HG03135 (cell line): Measurements from ENCODE around the gene PROSER3.
"Not testable (repeated sequence)": the region's sequence is repeated elsewhere in the genome, so short reads cannot be mapped to it uniquely, and the experiment has no call there.

Source experiments
- ATAC-seq: cut with Tn5 transposase; IDR thresholded peaks from one replicate; pipeline ENCODE4 v1.9.1; 2021; ENCODE audit warnings: mild to moderate bottlenecking, moderate library complexity; ENCODE audit not compliant: unreplicated experiment

PROSER3 gene

DNA sequence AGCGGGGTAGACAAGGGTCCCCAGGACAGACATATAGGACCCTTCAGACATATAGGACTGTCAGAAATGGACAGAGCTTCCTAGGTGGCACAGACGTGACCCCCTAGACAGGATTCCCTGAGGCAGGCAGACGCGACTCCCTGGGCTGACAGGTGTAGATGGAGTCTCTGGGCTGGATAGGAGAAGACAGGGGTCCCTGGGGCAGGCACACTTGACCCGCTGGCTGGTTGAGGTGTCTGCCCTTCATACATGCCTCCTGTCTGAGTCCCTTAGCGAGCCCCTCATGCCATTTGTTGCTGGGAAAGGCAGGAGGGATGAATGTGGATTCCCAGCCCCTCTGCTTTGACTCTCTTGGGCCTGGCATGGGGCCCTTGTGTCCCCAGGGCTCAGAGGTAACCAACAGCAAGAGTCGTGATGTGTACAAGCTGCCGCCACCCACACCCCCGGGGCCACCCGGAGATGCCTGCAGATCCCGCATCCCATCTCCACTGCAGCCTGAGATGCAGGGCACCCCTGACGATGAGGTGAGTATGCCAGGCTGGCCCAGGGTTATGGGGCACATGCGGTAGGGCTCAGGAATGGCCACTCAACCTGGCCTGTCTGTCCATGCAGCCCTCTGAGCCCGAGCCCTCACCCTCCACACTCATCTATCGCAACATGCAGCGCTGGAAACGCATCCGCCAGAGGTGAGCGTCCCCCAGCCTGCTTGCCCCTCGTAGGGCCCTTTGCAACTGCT is 4.2 kb upstream of the PROSER3 start:
- no peak for ATAC-seq

DNA sequence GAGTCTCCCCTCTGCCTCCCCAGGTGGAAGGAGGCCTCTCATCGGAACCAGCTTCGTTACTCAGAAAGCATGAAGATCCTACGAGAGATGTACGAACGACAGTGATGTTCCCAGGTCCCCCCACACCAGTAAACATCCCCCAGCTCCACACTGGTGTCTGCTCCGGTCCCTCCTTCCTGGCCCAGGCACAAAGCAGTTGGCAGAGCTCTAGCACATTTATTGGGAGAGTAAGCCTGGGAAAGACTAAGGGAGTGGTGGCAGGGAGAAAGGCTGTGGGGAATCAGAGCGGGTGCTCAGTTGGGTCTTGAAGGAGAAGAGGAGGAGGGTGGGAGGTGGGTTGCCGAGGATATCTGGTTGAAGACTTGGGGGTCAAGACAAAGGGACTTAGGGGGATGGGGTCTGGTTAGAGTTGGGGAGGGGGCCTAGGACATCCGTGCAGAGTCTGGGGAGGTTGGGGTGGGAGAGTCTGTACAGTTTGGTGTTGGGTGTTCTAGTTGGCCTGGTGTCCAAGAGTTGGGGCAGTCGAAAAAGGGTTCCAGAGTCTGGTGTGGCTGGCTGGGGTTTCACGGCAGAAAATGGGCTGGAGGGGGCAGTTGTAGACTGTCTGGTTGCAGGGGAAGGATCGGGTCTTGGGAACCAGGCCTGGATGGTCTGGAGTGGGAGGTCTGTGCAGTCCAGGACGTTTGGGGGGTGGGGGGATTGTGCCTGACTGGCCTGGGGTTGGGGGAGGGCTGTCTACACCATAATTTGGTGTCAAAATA is 3.4 kb upstream of the PROSER3 start:
- ATAC-seq: no peak

DNA sequence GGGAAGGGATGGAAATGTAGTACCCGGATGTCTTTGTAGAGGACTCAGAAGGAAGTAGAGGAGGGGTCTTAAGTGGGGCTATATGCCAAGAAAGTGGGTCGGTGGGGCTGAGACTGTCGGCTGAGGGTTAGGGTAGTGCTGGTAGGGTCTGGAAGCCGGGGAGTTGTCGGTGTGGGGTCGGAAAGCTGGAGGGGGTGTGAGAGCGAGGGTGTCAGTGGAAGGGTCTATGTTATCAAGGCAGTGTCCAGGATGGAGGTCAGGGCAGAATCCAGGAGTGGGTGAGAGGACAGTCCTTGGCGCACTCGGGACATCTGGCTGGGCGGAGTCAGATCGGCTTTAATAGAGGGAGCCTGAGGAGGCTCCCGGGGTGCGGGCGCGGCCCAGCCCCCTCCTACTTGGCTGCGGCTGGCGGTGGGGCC is 2.8 kb upstream of the PROSER3 start:
- ATAC-seq: no peak

DNA sequence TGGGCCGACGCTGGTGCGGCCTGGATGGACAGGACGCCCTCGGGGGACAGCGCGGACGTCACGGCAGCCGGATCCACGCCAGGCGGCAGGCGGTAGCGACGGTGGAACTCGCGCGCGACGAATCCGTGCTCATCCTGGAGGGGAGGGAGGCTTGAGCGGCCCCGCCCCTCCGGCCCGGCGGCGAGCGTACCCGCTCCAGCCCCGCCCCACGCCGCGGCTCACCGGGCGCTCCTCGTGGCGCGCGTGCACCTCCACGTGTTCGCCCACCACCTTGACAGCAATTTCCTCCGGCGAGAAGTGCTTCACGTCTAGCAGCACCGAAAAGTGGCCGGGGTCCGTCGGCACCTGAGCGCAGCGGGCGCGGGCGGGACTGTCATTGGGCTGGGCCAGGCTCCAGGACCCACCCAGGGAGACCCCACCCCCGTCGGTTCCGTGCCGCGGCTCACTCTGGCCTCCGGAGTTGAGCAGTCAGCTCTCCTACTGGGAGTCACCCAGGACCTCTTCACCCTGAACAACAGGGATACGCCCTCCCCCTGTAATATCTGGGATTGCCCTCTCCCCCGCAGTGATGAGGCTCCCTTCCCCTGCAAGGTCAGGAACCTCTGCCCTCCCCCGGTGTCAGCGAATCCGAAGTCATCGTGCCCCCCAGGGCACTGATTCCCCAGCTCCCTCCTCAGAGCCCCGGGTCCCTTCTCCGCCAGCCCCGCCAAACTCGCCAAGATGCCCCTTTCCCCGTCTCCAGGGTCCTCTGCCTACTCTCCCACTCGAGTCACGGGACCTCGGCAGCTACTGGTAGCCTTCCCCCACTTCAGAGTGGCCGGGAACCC is 2.2 kb upstream of the PROSER3 start:
- no peak for ATAC-seq

DNA sequence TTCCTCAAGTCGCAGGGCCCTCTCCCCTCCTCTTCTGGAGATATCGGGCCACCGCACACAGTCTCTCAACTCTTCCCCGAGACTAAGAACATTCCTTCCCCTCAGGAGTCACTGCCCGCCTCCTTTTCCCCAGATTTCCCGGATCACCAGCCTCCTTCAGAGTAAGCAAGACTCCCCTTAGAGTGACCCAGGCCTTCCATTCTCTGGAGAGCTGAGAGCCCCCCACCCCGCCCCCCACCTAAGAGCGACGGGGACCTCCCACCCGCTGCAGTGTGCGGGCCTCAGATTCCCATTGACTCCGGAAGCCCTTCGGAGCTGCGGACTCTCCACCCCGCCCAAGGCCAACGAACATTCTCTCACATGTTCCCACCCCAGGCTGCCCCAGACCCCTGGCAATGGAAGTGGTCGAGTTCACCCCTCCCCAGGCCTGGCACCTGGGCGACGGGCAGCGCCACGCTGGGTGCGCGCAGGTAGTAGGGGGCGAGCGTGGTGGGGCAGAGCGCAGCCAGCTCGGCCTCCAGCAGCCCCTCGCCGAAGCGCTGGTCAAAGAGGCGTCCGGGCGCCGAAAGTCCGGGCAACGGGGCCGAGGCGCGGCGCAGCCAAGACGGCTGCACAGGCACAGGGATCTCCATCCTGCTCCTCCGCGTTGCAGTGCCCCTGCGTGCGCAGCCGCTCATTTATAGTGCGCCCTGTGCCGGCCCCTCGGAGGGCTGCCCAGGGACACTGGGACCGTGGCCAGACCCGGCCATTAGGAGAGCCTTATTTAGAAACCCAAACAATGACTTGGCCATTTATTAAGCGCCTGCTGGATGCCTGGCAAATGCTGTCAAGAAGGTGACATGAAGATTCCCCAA is 1.4 kb upstream of the PROSER3 start, which contains the start of gene HSPB6:
Gene HSPB6 (minus strand): TSS at position 653 of the 854 bp plus-strand sequence. CDS start 21 bp downstream, at position 632.
- ATAC-seq: no peak

DNA sequence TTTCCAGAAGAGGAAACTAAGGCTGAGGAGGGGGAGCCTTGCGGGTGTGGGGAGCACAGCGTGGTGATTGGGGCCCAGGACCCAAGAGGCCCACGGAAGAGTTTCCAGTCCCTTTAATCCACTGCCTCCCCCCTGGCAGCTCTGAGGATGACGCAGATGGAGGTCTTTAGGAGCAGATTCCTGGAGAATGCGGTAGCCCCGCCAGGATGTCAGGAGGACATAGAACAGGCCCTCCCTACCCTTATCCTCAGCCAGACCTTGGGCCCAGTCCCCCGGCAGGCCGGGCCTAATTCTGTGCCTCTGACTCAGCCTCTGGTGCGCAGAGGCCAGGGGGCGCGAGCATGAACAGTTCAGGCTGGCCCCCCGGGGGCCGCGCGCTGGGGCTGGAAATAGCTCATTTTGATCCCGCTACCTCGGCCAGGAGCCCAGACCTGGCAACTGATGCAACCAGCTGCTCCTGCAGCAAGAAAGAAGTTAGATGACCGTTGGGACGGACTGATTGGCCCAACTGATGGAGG is 686 bp upstream of the PROSER3 start:
- no peak for ATAC-seq

DNA sequence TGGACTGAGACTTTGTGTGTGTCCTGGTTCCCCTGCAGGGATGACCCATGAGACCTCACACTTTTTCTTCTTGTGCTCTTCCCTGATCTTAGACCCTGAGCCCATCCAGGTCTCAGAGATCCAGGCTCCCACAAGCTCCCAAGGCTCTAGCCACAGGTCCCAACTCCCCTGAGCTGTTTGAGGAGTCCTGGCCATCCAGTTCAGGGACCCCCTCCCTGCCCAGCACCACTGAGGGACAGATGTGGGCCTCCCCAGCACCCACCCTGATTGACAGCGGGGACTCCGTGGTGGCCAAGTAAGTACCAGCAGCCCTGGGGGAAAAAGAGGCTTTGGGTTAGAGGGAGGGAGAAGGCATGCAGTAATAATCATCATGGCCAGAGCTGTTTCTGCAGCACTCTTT is 1.7 kb downstream of the PROSER3 start:
- ATAC-seq: no peak

DNA sequence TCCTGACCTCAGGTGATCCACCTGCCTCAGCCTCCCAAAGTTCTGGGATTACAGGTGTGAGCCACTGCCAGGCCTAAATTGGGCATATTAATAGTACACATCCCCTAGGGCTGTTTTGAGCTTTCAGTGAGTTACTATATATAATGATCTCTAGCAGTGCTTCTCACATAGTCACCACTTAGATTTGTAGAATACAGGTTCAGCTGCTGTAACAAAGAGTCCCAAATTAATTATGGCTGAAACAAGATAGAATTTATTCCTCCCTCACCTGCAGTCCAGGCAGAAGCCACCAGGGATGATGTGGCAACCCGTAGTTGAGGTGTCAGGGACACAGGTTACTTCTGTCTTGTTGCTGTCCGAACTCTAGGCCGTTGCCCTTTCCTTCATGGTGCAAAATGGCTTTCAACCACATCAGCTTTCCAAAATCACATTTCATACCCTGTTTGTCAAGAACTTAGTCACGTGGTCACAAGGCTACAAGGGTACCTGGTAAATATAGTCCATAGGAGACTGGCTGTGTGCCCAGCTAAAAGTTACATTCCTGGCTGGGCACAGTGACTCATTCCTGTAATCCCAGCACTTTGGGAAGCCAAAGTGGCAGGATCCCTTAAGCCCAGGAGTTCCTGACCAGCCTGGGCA is 2.9 kb downstream of the PROSER3 start:
- ATAC-seq: no peak

DNA sequence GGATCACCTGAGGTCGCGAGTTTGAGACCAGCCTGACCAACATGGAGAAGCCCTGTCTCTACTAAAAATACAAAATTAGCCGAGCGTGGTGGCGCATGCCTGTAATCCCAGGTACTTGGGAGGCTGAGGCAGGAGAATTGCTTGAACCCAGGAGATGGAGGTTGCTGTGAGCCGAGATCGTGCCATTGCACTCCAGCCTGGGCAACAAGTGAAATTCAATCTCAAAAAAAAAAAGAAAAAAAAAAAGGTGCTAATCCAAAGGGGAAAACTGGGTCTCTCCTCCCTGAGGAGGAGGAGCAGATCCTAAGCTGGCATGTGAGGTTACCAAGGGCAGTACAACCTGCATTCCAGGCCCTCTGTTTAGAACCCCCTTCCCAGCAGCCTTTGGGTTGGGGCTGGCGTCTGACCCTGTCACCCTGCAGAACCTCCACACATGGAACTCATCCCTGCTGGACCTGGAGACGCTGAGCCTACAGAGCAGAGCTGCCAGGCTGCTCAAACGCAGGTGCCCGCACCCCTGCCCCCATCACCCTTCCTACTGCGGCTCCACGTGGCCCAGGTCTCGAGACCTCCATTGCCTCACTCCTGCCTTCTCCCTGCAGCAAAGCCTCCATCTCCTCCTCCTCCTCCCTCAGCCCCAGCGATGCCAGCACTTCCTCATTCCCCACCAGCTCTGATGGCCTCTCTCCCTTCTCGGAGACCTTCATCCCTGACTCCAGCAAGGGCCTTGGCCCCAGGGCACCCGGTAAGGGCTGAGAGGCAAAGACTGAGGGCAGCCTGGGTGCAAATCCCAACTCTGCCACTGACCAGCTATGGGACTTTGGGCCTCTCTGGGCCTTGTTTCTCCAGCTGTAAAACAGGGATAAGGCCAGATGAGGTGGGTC is 6.7 kb downstream of the PROSER3 start:
- no peak for ATAC-seq

DNA sequence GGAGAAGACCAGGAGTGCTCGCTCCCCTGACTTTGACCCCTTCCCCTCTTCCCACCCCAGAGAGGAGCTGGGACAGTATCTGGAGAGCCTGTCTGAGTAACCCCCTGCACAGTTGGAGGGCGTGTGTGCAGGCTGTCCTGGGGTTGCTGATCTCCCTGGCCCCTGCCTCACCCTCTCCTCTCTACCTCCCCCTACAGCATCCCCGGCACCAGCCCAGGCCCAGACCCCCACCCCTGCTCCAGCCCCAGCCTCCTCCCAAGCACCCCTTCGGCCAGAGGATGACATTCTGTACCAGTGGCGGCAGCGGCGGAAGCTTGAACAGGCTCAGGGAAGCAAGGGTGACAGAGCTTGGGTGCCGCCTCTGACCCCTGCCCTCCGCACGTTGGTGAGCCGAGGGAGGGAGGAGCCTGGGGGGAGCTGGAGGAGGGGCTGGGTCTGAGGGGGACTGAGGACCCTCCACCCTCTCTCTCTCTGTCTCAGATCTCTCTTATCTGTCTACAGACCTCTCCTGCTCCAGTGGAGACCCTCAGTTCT is 8.7 kb downstream of the PROSER3 start:
- no peak for ATAC-seq

DNA sequence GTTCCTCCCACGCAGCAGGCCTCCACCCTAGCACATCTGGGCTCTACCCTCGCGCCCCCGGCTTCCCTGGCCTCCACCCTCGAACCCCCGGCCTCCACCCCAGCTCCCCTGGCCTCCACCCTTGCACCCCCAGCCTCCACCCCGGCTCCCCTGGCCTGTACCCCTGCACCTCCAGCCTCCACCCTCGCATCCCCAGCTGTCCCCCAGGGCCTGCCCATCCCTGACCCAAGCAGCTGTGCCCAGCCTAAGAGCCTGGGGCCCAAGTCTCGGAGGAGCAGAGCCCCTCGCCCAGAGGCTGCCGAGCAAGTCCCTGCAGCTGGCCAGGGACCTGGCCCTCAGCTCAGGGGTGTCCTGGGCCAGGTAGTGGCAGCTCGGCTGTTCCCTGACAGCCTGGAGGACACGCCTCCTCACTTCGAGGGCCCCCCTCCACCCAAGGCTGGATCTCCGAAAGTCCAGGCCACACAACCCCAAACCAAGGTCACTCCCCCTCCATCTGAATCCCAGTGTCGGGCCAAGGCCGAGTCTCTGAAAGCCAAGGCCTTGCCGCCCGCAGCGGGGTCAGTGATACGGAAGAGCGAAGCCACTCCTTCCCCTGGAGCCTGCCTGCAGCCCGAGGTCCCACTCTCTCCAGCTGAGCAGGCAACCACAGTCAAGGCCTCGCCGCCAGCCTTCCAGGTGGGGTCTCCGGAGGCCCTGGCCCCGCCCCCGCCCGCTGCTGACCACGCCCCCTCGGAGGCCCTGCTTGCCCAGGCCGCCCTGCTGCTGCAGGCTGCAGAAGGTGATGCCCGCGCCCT is 9.5 kb downstream of the PROSER3 start:
- no peak for ATAC-seq

DNA sequence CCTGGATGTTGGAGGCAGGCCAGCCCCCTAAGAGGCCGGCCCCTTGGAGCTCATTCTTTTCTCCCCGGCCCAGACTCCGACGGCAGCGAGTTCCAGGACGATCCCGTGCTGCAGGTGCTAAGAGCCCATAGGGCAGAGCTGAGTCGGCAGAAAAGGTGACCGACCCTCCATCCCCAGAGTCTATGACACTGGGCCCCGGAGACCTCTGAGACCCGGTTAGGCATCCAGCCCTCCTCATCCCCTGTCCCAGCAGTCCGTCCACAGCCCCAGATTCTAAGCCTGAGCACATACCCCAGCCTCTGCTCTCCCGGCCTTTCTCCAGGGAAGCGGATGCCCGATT is 10.1 kb downstream of the PROSER3 start:
- ATAC-seq: no peak

DNA sequence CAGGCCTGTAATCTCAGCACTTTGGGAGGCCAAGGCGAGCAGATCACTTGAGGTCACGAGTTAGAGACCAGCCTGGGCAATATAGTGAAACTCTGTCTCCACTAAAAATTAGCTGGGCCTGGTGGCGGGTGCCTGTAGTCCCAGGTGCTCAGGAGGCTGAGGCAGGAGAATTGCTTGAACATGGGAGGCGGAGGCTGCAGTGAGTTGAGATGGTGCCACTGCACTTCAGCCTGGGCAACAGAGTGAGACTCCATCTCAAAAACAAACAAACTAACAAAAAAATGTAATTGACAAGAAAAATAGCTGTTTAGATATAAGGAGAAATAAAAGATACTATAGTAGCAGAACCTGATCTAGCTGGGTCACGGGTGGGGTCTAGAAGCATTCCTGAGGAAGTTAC is 14.4 kb downstream of the PROSER3 start:
- not testable (repeated sequence) for ATAC-seq

DNA sequence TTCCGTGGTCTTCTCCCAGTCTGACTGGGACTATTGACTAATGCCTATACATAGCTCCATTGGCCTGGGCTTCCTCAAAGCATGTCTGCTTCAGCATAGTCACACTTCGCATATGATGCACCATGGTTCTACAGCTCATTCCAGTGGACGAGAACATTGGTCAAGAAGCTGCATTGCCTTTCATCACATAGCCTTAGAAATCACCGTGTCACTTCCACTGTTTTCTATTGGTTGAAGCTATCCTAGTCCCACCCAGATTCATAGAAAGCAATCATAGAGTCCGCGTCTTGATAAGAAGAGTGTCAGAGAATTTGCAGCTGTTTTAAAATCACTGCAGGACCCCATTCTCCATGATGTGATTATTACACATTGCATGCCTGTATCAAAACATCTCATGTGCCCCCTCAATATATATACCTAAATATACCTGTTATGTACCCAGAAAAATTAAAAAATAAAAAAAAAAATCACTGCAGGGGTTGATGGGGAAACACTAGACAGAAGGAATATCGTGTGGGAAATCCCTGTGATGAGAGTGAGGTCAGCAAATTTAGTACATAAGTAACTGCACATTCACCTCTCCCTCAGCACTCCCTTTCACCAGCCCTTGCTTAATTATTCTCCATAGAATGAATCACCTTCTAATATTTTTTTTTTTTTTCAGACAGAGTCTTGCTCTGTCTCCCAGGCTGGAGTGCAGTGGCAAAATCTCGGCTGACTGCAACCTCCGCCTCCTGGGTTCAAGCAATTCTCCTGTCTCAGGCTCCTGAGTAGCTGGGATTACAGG is 15.2 kb downstream of the PROSER3 start:
- no peak for ATAC-seq

DNA sequence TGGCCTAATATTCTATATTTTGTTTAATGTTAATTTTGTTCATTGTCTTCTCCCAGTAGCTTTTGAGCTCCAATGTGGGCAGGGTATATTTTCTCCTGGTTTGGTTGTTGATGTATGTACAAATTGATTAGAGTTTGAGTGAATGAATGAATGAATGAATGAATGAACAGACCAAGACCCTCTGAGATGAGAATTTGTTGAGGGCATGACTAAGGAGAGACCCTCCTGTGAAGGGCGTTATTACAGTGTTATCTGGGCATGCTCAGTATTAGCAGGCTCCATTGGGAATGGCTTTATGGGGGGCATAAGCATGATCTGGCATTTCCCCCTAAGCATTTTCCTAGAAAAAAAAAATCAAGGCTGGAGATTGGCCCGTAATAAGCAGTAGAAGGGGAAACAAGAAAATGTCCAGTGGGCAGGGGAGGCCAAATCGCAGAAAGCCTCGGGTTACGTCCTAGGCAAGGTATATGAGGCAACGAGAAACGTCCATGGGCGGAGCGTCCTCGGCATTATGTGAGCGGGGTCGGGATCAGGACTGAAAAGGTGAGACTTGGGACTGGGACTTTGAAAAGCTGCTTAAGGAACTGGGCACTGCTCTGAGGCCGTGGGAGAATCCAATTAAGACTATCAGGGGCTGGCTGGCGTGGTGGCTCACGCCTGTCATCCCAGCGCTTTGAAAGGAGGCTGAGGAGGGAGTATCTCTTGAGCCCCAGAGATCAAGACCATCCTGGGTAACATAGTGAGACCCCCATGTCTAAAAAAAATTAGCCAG is 16.5 kb downstream of the PROSER3 start:
- no peak for ATAC-seq

DNA sequence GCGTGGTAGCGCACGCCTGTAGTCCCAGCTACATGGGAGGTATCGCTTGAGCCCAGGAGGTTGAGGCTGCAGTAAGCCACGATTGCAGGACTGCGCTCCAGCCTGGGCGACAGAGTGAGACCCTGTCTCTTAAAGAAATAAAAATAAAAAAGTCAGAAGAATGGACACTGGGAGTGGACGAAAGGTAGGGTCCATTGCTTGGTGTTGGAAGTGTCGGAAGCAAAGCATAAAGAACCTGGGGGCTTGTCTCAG is 17.0 kb downstream of the PROSER3 start:
- ATAC-seq: peak; percentile 3
